Umbilical cord (tissue), 2 donors: ENCODE data around the gene HPGDS. TPM values are rescaled to one million over a fixed set of nuclear protein-coding genes. Genes with fewer than 3 reads are reported as not detected.
"Not testable (repeated sequence)": the region's sequence is repeated elsewhere in the genome, so short reads cannot be mapped to it uniquely, and the experiment has no call there.

ENCODE experiments used
- DNase-seq: peaks from one replicate; pipeline ENCODE4 v3.0.0-alpha.2; 2015; ENCODE audit warnings: low spot score
- total RNA-seq: library from RNA; depleted of rRNA; stranded (reverse); fragments of >200 nt; gene quantifications from one replicate; pipeline ENCODE4 v1.2.3, GENCODE V29; 2014; ENCODE audit warnings: low replicate concordance; ENCODE audit not compliant: insufficient read depth

HPGDS gene
- 18.3 TPM for total RNA-seq

GRCh38 chr4:94342694-94343093 is at the start of gene HPGDS:
Gene HPGDS (minus strand): TSS chr4:94342836. CDS start chr4:94334629, 8,207 bp downstream.
- DNase-seq: peak; percentile 51

- peak; percentile 32 for DNase-seq
Measured at GRCh38 chr4:94390804-94391410, 48.3 kb upstream of the HPGDS start.

GRCh38 chr4:94389595-94390267 is 47.1 kb upstream of the HPGDS start:
- DNase-seq: peak; percentile 29

DNA sequence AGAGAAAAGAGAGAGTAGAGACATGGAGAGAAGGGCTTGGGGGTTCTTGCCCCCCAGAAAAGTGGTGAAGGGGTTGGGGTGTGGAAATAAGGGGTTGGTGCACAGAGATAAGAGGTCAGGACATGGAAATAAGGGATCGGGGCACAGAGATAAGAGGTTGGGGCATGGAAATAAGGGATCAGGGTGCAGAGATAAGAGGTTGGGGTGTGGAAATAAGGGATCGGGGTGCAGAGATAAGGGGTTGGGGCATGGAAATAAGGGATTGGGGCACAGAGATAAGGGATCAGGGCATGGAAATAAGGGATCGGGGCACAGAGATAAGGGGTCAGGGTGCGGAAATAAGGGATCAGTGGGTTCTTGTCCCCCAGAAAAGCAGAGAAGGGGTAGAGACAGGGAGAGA is 45.3 kb upstream of the HPGDS start:
- not testable (repeated sequence) for DNase-seq

DNA sequence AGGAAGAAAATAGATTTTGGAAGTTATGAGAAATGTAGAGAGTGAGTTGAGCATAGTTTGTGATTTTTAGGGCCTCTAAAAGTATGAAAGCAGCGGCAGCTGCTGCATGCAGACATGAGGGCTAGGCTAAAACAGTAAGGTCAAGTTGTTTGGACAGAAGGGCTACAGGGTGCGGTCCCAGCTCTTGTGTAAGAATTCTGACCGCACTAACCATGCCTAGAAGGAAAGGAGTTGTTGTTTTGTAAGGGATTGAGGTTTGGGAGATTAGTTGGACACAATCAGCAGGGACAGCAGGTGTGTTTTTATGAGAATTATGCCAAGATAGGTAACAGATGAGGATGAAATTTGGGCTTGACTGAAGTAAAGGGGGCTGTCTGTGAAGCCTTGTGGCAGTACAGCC is 42.8 kb upstream of the HPGDS start:
- DNase-seq: not testable (repeated sequence)

DNA sequence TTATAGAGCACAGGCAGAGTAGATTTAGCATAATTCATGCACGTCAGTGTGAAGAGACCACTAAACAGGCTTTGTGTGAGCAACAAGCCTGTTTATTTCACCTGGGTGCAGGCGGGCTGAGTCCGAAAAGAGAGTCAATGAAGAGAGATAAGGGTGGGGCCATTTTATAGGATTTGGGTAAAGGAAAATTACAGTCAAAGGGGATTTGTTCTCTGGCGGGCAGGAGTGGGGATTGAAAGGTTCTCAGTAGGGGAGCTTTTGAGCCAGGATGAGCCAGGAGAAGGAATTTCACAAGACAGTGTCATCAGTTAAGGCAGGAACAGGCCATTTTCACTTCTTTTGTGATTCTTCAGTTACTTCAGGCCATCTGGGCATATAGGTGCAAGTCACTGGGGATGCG is 40.3 kb upstream of the HPGDS start:
- DNase-seq: not testable (repeated sequence)

- peak; percentile 92 for DNase-seq
Measured at GRCh38 chr4:94378047-94378446, 35.4 kb upstream of the HPGDS start.

- no peak for DNase-seq
Measured at GRCh38 chr4:94377294-94377693, 34.7 kb upstream of the HPGDS start.

GRCh38 chr4:94375364-94375763 is 32.7 kb upstream of the HPGDS start:
- DNase-seq: no peak

DNA sequence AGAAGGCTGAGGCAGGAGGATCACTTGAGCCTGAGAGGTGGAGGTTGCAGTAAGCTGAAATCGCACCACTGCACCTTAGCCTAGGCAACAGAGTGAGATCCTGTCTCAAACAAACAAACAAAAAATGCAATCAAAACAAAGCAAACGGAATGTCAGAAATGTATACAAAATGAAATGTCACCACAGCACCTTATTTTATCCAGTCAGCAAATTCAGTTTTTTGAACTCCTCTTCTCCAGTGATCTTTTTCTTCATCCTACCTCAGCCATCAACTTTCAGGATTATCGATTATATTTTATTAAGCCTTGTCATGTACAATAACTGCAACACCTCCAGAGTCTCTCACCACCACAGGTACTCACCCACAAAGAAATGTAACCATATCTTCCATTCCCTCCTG is 31.1 kb upstream of the HPGDS start:
- DNase-seq: no peak

DNA sequence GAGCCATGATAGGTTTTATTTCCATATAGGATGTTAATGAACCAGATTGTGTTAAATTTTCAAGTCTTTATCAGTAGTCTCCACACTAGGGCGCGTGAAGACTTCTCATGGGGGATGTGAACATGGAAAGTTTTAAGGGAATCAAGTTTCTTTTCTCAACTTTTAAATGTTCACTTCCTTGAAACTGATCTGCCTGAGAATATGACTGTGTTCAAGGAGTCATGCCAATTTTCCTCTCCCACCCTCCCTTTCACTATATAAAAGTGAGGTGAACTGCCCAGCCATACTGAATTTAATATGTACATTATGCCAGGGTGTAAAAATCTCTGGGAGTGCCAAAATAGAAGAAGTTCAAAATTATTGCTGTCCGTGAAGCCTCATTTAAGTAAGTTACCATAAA is 30.4 kb upstream of the HPGDS start:
- DNase-seq: no peak

GRCh38 chr4:94372228-94372978 is 29.8 kb upstream of the HPGDS start:
- DNase-seq: no peak

DNA sequence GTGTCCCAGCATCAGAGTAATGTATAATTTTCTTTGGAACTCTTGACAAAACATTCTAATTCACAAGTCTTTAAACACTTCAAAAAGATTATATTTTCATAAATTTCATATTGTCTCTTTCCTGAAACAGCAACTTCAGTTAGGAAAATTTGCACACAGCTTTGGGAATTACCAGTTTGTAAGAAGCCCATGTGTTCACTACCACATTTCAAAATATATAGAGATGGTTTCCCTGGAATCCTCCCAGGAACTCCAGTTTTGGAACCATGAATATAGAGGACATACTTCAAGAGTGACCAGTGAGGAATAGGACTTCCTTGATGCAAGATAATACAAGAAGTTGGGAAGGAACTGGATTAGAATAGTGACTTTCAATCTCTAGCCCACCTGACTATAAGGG is 28.7 kb upstream of the HPGDS start:
- DNase-seq: no peak

DNA sequence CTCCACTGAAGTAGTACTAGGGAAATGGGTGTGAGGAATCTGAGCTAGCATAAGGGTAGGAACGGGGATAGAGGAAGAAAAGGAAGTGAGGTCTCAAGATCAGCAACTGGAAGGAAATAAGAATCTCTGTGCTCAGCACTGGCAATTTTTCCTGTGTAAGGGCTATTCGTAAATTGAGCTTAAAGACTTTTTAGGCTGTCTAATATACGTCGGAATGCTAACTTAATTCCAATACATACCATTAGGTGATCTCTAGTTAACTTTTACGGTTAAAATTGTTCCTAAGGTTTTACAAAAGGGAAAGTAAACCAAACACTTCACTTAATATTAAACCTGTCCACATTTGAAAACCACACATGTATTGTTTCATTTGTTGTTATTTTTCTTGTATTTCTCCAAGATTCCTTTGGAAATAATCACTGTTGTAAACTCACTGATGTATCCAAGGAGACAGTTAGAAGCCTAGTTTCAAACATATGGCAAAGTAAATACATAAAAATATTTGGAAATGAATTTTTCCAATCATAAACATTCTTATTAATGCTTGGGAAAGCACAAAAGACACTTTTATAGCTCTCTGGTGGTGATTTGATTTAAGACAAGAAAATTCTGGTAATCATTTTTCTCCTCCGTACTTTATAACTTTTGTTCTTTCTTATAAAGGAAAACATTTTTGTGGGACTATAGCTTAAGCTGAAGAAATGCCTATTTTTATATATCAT is 28.1 kb upstream of the HPGDS start:
- peak; percentile 37 for DNase-seq

- DNase-seq: no peak
Measured at GRCh38 chr4:94369046-94369445, 26.4 kb upstream of the HPGDS start.

DNA sequence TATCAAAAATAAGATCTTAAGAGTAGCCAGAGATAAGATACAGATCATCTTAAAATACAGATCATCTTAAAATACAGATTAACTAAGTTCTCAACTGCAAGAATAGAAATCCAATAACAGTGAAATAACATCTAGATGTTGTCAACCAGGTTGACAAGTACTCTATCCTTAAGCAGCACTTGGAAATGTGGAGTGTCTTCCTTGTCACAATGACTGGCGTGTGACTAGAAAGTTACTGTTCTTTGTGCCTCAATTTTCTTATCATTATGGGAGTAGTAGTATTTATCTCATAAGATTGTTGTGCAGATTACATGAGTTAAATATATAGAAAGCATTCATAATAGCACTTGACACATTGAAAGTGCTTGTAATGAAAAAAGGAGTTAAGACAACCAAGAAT is 25.8 kb upstream of the HPGDS start:
- no peak for DNase-seq

GRCh38 chr4:94365304-94365703 is 22.7 kb upstream of the HPGDS start:
- DNase-seq: no peak

- no peak for DNase-seq
Measured at GRCh38 chr4:94364527-94364926, 21.9 kb upstream of the HPGDS start.

GRCh38 chr4:94363136-94363655 is 20.6 kb upstream of the HPGDS start:
- no peak for DNase-seq

DNA sequence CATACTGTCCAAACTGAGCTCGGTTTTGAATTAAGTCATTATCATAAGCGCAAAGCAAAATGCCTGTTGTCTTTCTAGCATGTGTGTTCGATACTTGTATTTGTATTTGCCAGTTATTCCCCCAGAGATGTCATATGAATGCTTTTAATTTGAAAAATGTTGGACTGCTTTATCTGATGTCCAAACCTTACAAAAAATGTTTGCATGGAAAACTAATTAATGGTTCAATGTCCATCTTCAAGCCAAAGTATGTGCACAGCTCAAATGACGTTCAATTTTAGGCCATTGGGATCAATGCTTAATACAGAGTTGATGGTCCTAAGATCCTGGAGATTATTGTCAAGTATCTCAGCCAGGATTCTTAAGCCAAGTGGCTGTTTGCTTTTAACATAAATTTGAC is 17.2 kb upstream of the HPGDS start:
- DNase-seq: peak; percentile 19

DNA sequence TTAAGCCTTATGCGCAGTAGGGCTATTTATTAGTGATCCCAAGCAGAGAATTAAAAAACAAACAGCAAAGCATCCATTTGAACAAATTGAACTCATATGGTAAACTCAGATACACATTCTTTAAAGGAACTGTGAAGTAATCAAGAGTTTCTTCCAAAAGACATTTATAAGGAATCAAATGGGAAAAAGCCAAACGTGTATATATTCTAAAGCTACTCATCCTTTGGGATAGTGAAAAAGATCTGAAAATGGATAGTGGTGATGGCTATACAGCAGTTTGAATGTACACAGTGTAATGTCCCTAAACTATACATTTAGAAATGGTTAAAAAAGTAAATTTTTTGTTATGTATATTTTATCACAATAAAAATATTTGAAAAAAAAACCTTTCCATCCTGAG is 16.6 kb upstream of the HPGDS start:
- no peak for DNase-seq

DNA sequence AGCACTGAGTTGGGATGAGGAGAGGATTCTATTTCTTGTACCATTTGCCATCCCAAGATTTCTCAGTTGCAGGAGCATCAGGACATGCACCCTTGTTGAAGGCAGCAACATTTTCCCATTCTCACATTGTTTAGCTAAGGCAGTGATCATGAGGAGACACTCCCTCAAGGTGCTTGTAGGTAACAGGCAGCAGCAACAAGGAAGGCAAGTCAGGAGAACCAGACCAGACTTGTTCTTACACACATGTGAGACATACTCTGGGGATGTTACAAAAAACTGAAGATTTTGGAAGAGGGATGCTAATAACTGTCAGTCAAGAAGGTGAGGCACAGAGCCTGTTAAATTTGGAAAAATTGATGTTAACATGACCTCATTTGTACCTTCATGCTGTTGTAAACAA is 15.5 kb upstream of the HPGDS start:
- DNase-seq: no peak
